Smooth muscle cell of the brain vasculature (primary cell): ENCODE measurements around the gene CCDC27.
"Not testable (repeated sequence)": the region's sequence is repeated elsewhere in the genome, so short reads cannot be mapped to it uniquely, and the experiment has no call there.

Source experiments
- DNase-seq: peaks from one replicate; pipeline ENCODE4 v3.0.0-alpha.2; 2012; ENCODE audit warnings: low read depth, low spot score

The CCDC27 gene

GRCh38 chr1:3735688-3736087 is 16.6 kb upstream of the CCDC27 start:
- DNase-seq: peak; percentile 12

- DNase-seq: peak; percentile 60
Observed at GRCh38 chr1:3736131-3736561, 16.1 kb upstream of the CCDC27 start.

- no peak for DNase-seq
Observed at GRCh38 chr1:3736708-3737107, 15.5 kb upstream of the CCDC27 start.

- no peak for DNase-seq
Observed at GRCh38 chr1:3738943-3739342, 13.3 kb upstream of the CCDC27 start.

- DNase-seq: no peak
Observed at GRCh38 chr1:3740042-3740441, 12.2 kb upstream of the CCDC27 start.

- no peak for DNase-seq
Observed at GRCh38 chr1:3740752-3741151, 11.5 kb upstream of the CCDC27 start.

- DNase-seq: no peak
Observed at GRCh38 chr1:3741566-3742438, 10.4 kb upstream of the CCDC27 start.

- no peak for DNase-seq
Observed at GRCh38 chr1:3742439-3743298, 9.6 kb upstream of the CCDC27 start.

GRCh38 chr1:3743421-3743820 is 8.8 kb upstream of the CCDC27 start:
- DNase-seq: no peak

- no peak for DNase-seq
Observed at GRCh38 chr1:3743826-3744225, 8.4 kb upstream of the CCDC27 start.

GRCh38 chr1:3744646-3745045 is 7.6 kb upstream of the CCDC27 start:
- DNase-seq: no peak

GRCh38 chr1:3745071-3745470 is 7.2 kb upstream of the CCDC27 start:
- DNase-seq: no peak

GRCh38 chr1:3745590-3746381 is 6.5 kb upstream of the CCDC27 start:
- DNase-seq: no peak

- DNase-seq: no peak
Observed at GRCh38 chr1:3746389-3746829, 5.8 kb upstream of the CCDC27 start.

GRCh38 chr1:3746830-3747521 is 5.3 kb upstream of the CCDC27 start:
- DNase-seq: no peak

- DNase-seq: no peak
Observed at GRCh38 chr1:3747522-3747848, 4.8 kb upstream of the CCDC27 start.

GRCh38 chr1:3747903-3748302 is 4.3 kb upstream of the CCDC27 start:
- no peak for DNase-seq

GRCh38 chr1:3748316-3748900 is 3.8 kb upstream of the CCDC27 start:
- DNase-seq: not testable (repeated sequence)

- no peak for DNase-seq
Observed at GRCh38 chr1:3749512-3749911, 2.7 kb upstream of the CCDC27 start.

GRCh38 chr1:3750741-3751140 is 1.5 kb upstream of the CCDC27 start:
- DNase-seq: no peak
